Parathyroid adenoma (tissue), 2 donors: ENCODE results near the gene PSAP.

ENCODE experiments used
- H2AFZ ChIP-seq: fragments of 300-600 bp; sonication (generic); one replicate; pipeline ENCODE4 v1.7.0; 2017; ENCODE audit warnings: antibody characterized with exemption, mild to moderate bottlenecking
- H3K27ac ChIP-seq: fragments of 300-600 bp; sonication (generic); one replicate; pipeline ENCODE4 v1.7.0; 2017
- H3K27me3 ChIP-seq: fragments of 300-600 bp; sonication (generic); one replicate; pipeline ENCODE4 v1.7.0; 2017; ENCODE audit warnings: low read length; ENCODE audit not compliant: control insufficient read depth, insufficient read depth
- H3K36me3 ChIP-seq: fragments of 300-600 bp; sonication (generic); one replicate; pipeline ENCODE4 v1.7.0; 2017; ENCODE audit warnings: low read length; ENCODE audit not compliant: control insufficient read depth, insufficient read depth
- H3K4me1 ChIP-seq: fragments of 300-600 bp; sonication (generic); one replicate; pipeline ENCODE4 v1.7.0; 2017; ENCODE audit warnings: control low read depth
- H3K4me2 ChIP-seq: fragments of 300-600 bp; sonication (generic); one replicate; pipeline ENCODE4 v1.7.0; 2017; ENCODE audit warnings: low read length
- H3K4me3 ChIP-seq: fragments of 300-600 bp; sonication (generic); one replicate; pipeline ENCODE4 v1.7.0; 2017; ENCODE audit warnings: low read depth, low read length
- H3K79me2 ChIP-seq: fragments of 300-600 bp; sonication (generic); one replicate; pipeline ENCODE4 v1.7.0; 2017; ENCODE audit warnings: control low read depth
- H3K9ac ChIP-seq: fragments of 300-600 bp; sonication (generic); one replicate; pipeline ENCODE4 v1.7.0; 2017; ENCODE audit warnings: mild to moderate bottlenecking
- H3K9me3 ChIP-seq: fragments of 300-600 bp; sonication (generic); one replicate; pipeline ENCODE4 v1.7.0; 2017; ENCODE audit warnings: low read length; ENCODE audit not compliant: control insufficient read depth
- CTCF ChIP-seq: fragments of 300-600 bp; sonication (generic); IDR thresholded peaks from one replicate; pipeline ENCODE4 v1.7.0; 2017; ENCODE audit warnings: antibody characterized with exemption, mild to moderate bottlenecking
- donor health status: primary hyperparathyroidism.

PSAP gene

GRCh38 chr10:71868192-71868697, 17.2 kb upstream of the PSAP start:
- Histone ChIP-seq H3K36me3 (no peaks in the 10 kb centered on the region), H3K27ac (no peak overlapping the region), H3K9me3 (no peaks in the 10 kb centered on the region), H2AFZ (no peak overlapping the region), H3K4me3 (no peak overlapping the region), H3K4me1 (no peaks in the 10 kb centered on the region), H3K9ac (no peak overlapping the region), H3K79me2 (no peaks in the 10 kb centered on the region), H3K4me2 (no peak overlapping the region), H3K27me3 (no peaks in the 10 kb centered on the region)
- no peak for TF ChIP-seq CTCF

- Histone ChIP-seq H3K9ac (no peak overlapping the region), H3K4me1 (peaks cover 6% of the 10 kb centered on the region), H2AFZ (no peak overlapping the region), H3K27ac (no peak overlapping the region), H3K79me2 (no peaks in the 10 kb centered on the region), H3K36me3 (no peaks in the 10 kb centered on the region), H3K4me3 (no peak overlapping the region), H3K9me3 (no peaks in the 10 kb centered on the region), H3K4me2 (no peak overlapping the region), H3K27me3 (no peaks in the 10 kb centered on the region)
- TF ChIP-seq CTCF = no peak
Observed at GRCh38 chr10:71865561-71866041, 14.6 kb upstream of the PSAP start.

- Histone ChIP-seq H3K27ac (no peak overlapping the region), H3K4me2 (no peak overlapping the region), H3K36me3 (no peaks in the 10 kb centered on the region), H3K27me3 (no peaks in the 10 kb centered on the region), H3K9me3 (no peaks in the 10 kb centered on the region), H3K79me2 (no peaks in the 10 kb centered on the region), H2AFZ (no peak overlapping the region), H3K4me3 (no peak overlapping the region), H3K9ac (no peak overlapping the region), H3K4me1 (peaks cover 12% of the 10 kb centered on the region)
- no peak for TF ChIP-seq CTCF
Observed at GRCh38 chr10:71864911-71865361, 13.9 kb upstream of the PSAP start.

GRCh38 chr10:71863203-71863602, 12.2 kb upstream of the PSAP start:
- H3K36me3 ChIP-seq = no peaks in the 10 kb centered on the region
- H2AFZ ChIP-seq = no peak overlapping the region
- H3K9me3 ChIP-seq = no peaks in the 10 kb centered on the region
- H3K9ac ChIP-seq = no peak overlapping the region
- H3K4me3 ChIP-seq = no peak overlapping the region
- no peak for TF ChIP-seq CTCF
- H3K4me1 ChIP-seq = peaks cover 13% of the 10 kb centered on the region
- H3K27me3 ChIP-seq = no peaks in the 10 kb centered on the region
- H3K4me2 ChIP-seq = no peak overlapping the region
- no peak overlapping the region for H3K27ac ChIP-seq
- H3K79me2 ChIP-seq = no peaks in the 10 kb centered on the region
